Erythroblast (primary cell): ENCODE results near the gene IRX4.

Experiments used
- DNase-seq, 2 experiments: peaks; one replicate each; lab custom pipeline; 2025; lab: John Stamatoyannopoulos, UW
- GATA1 ChIP-seq: IDR thresholded peaks from 2 replicates; pipeline ENCODE4 v1.6.1; 2011; ENCODE audit warnings: low read depth, mild to moderate bottlenecking, control low read depth, low read length, moderate library complexity
- POLR2A ChIP-seq: IDR thresholded peaks from 2 replicates; pipeline ENCODE4 v1.6.1; 2011; ENCODE audit warnings: mild to moderate bottlenecking, low read length

Gene IRX4

GRCh38 chr5:1919750-1920149, 37.0 kb upstream of the IRX4 start:
- TF ChIP-seq POLR2A, result no peak
- no peak for TF ChIP-seq GATA1
- DNase-seq, result no peak

GRCh38 chr5:1919209-1919566, 36.5 kb upstream of the IRX4 start:
- no peak for DNase-seq
- TF ChIP-seq GATA1, result no peak
- TF ChIP-seq POLR2A, result no peak

GRCh38 chr5:1918488-1919208, 35.9 kb upstream of the IRX4 start:
- TF ChIP-seq POLR2A (no peak), GATA1 (no peak)
- no peak for DNase-seq

DNA sequence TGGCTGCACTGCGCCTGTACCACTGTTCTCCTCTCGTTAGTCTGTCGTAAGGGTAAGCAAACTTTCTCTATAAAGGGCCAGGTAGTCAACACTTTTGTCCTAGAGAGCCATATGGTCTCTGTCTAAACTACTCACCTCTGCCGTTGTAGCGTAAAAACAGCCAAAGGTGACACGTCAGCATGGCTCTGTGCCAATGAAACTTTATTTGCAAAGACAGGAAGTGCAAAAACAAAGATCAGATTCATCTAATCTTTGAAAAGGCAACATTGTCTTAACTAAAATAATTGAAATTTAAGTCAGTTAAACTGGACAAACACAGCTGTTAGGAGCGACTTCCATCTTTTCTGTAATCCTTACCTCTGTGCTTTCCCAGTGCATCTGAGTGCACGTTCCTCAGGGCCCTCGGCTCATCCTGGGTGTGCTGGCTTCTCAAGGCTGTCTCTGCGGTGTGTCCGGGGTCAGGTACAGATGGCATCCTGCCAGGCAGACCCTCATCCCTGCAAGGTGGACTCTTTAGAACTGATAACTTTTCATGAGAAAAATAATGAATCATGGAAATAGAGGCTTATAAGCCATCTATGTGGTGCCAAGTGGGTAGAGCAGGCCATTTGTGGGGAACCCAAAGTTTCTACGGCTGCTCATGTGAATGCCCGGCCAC, 35.2 kb upstream of the IRX4 start:
- TF ChIP-seq POLR2A, result no peak
- no peak for TF ChIP-seq GATA1
- no peak for DNase-seq

DNA sequence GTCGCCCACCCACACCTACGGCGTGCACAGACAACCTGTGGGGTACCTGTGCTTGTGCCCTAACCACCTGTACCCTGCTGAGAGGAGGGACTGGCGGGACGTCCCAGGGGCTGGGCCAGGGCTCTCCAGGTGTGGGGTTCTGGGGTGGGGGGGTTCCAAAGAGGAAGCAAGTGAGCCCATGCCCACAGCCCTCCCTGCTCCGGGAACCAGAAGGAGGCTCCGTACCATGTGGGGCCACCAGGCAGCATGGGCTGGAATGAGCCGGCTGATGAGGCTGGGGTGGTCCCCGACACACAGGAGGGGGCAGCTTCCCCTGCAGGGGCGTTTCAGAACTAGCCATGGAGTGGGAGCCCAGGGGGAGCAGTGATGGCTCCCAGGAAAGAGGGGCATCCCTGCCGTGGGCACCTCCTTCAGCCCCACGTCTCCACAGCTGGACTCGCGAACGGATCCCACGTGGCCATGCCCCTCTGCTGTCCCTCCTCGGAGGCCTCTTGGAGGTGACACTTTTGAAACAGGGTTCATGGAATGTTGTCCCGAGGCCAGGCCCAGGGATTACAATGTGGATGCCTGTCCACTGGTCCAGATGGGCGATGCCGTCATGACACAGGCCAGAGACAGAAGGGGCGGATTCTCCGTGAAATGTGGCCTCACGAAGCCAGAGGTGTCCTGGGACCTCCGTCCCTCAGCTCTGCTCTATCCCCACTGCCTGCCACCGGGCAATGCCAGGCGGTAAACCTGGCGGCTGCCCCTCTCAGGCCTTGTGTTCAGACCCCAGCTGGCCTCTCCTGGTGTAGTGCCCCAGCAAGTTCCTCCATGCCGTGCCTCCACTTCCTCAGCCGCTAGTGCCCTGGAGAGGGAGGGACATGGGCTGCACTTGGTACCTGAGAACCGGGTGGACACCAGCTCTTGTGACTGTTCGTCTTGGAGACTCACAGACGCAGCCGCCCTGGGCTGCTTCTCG, 33.6 kb upstream of the IRX4 start:
- TF ChIP-seq POLR2A (no peak), GATA1 (no peak)
- DNase-seq, result no peak

DNA sequence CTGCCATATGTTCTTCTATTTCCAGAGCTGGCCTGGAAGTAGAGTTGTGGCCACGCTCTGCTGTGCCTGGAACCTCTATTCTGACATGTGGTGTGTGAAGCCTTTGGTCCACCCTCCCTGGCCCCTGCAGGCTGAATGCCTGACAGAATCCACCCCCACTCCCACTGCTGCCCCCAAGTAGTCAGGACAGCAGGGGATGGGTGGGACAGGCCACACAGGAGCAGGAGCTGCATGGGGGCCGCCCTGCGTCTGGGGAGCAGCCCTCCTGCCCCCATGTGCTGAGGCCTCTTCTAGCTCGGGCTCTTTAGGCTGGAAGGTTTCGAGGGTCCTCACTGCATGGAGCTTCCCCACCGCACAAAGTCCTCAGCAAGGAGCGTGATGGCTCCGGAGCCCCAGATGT, 32.6 kb upstream of the IRX4 start:
- no peak for DNase-seq
- no peak for TF ChIP-seq GATA1
- no peak for TF ChIP-seq POLR2A

GRCh38 chr5:1914471-1914870, 31.7 kb upstream of the IRX4 start:
- DNase-seq, result no peak

GRCh38 chr5:1913578-1913977, 30.9 kb upstream of the IRX4 start:
- TF ChIP-seq POLR2A, result no peak
- DNase-seq, result no peak

More at GRCh38 chr5:1914471-1914870, 31.7 kb upstream of the IRX4 start:
- TF ChIP-seq POLR2A (no peak), GATA1 (no peak)

- TF ChIP-seq POLR2A (no peak), GATA1 (no peak)
Observed at GRCh38 chr5:1912951-1913565, 30.3 kb upstream of the IRX4 start.

GRCh38 chr5:1911773-1912235, 29.1 kb upstream of the IRX4 start:
- TF ChIP-seq GATA1 (no peak), POLR2A (no peak)
- no peak for DNase-seq

More at GRCh38 chr5:1912951-1913565, 30.3 kb upstream of the IRX4 start:
- DNase-seq, result no peak

GRCh38 chr5:1910861-1911772, 28.4 kb upstream of the IRX4 start:
- DNase-seq, result no peak
- TF ChIP-seq POLR2A (no peak), GATA1 (no peak)

- TF ChIP-seq POLR2A (no peak), GATA1 (no peak)
- no peak for DNase-seq
Observed at GRCh38 chr5:1910081-1910760, 27.5 kb upstream of the IRX4 start.
